NB4 (cell line): Measurements from ENCODE around the gene PEX11A.

Source experiments
- CTCF ChIP-seq: IDR thresholded peaks from one replicate; pipeline ENCODE4 v1.5.1; 2012; ENCODE audit warnings: low read depth, low read length
- MAX ChIP-seq: IDR thresholded peaks from 2 replicates; pipeline ENCODE4 v1.6.1; 2011; ENCODE audit warnings: low read depth, low read length

DNA sequence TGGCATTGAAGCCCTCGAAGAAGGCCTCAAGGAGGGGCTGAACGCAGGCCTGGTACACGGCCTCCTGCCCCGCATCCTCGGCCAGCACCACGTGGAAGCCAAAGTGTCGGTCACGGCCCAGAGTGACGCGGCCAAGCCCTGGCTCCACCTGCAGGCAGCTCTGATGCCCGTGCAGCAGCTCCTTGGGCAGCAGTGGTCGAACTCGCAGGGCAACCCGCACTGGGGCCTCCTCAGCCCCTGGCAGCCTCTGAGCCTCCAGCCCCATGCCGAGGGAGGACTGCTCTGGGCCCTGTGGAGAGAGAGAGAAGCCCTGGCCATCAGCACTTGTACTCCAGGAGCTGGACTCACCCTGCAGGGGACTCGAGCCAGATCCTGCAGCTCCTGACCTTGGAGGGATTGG lies 37.9 kb downstream of the PEX11A start:
- TF ChIP-seq CTCF = no peak
- TF ChIP-seq MAX = no peak
